ENCODE data around the gene ARHGAP10. TPM values are rescaled to one million over a fixed set of nuclear protein-coding genes. Genes with fewer than 3 reads are reported as not detected.

Gene ARHGAP10
- total and polyA plus RNA-seq, 2 donors (not counting 1 experiment from before 2014, with no cell fraction given), result 0.10 to 0.34 TPM

DNA sequence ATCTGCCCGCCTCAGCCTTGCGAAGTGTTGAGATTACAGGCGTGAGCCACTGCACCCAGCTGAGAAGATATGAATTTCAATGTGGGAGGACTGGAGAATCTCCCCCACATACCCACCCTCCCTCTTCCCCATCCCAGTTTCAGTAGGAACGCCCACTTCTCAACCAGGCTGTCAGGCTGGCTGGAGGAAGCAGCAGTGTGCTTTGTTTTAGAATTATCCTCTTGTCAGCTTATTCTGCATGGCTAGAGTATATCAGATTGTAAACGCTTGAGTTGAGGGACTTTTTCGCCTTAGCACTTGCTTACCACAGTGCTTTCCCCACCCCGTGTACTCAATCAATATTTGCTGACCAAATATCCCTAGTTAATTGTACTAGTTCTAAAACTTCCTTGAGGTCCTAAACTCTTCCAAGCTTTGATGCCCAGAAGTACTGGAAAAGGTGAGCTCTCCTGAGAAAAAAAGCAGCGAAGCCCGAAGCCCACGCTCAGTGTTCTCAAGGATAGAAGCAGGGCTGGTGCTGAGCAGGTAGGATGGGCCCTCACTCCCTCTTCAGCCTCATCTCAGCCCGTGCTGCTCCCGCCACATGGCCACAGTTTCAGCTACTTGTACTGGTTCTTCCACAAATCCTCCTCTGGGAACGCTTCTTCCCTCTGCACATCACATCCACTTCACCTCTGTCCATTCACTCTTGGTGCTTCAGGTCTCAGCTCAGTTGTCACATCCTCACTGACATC, 7.3 kb upstream of the ARHGAP10 start:
- CTCF ChIA-PET, result no interaction called here
- no peaks in the 10 kb centered on the region for H3K36me3 ChIP-seq (replicated peaks in 1 of 2; ENCODE audit: control extremely low read depth in 1 of 2, control insufficient read depth in 1 of 2, extremely low read depth in 1 of 2, insufficient read depth in 2 of 2, low read length in 1 of 2)
- no peak for DNase-seq
- Mint-ChIP-seq H3K4me1 (no peaks in the 10 kb centered on the region), H3K9me3 (ENCODE audit: insufficient read depth) (no peaks in the 10 kb centered on the region), H3K27me3 (peaks cover 14% of the 10 kb centered on the region), H3K4me3 (no peak overlapping the region), H3K27ac (no peak overlapping the region)
- no peak for TF ChIP-seq EZH2 (IDR thresholded peaks at IDR 0.05; ENCODE audit: borderline replicate concordance, insufficient read depth, low read depth, low read length, poor library complexity, severe bottlenecking)
- TF ChIP-seq, protein P1, sequence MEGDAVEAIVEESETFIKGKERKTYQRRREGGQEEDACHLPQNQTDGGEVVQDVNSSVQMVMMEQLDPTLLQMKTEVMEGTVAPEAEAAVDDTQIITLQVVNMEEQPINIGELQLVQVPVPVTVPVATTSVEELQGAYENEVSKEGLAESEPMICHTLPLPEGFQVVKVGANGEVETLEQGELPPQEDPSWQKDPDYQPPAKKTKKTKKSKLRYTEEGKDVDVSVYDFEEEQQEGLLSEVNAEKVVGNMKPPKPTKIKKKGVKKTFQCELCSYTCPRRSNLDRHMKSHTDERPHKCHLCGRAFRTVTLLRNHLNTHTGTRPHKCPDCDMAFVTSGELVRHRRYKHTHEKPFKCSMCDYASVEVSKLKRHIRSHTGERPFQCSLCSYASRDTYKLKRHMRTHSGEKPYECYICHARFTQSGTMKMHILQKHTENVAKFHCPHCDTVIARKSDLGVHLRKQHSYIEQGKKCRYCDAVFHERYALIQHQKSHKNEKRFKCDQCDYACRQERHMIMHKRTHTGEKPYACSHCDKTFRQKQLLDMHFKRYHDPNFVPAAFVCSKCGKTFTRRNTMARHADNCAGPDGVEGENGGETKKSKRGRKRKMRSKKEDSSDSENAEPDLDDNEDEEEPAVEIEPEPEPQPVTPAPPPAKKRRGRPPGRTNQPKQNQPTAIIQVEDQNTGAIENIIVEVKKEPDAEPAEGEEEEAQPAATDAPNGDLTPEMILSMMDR (IDR thresholded peaks at IDR 0.05), result no peak
- no peak overlapping the region for H3K27ac ChIP-seq (ENCODE audit: low read length in 2 of 2)
- intact Hi-C loops (cut with micrococcal nuclease), result no loop called here
- no peak overlapping the region for H3K4me3 ChIP-seq (ENCODE audit: control extremely low read depth in 1 of 5, extremely low read depth in 1 of 5, insufficient read depth in 1 of 5, low read depth in 2 of 5, low read length in 4 of 5)
- no peak overlapping the region for H2AFZ ChIP-seq (ENCODE audit: insufficient read depth, low read depth, low read length, poor library complexity, severe bottlenecking)
- H3K9me3 ChIP-seq (ENCODE audit: control extremely low read depth in 1 of 3, control insufficient read depth in 2 of 3, insufficient read depth in 1 of 3, low read length in 2 of 3), result no peaks in the 10 kb centered on the region
- POLR2A ChIA-PET, result interaction anchor here (0.5 kb wide), 1 partner anchor 58 kb away, joined by 5 read pairs; no protein-coding TSS in a partner anchor
- H3K79me2 ChIP-seq (ENCODE audit: control insufficient read depth, insufficient read depth, low read length), result no peaks in the 10 kb centered on the region
- no peak overlapping the region for H3K4me2 ChIP-seq (replicated peaks; ENCODE audit: low read depth, low read length, poor library complexity, severe bottlenecking)
- no peaks in the 10 kb centered on the region for H3K27me3 ChIP-seq (replicated peaks in 1 of 4; ENCODE audit: control extremely low read depth in 1 of 4, control insufficient read depth in 3 of 4, insufficient read depth in 4 of 4, low read length in 3 of 4)
- no peaks in the 10 kb centered on the region for H3K4me1 ChIP-seq (ENCODE audit: control insufficient read depth in 2 of 2, insufficient read depth in 2 of 2, low read length in 2 of 2)
- no peak overlapping the region for H3K9ac ChIP-seq (ENCODE audit: low read length)
- WGBS (ENCODE audit: insufficient coverage), result 79% methylated on average over 6 of the region's 13 CpGs
- H4K20me1 ChIP-seq (ENCODE audit: control insufficient read depth, insufficient read depth, low read length, poor library complexity, severe bottlenecking), result no peaks in the 10 kb centered on the region
- no peak for ATAC-seq (ENCODE audit: low read depth)

DNA sequence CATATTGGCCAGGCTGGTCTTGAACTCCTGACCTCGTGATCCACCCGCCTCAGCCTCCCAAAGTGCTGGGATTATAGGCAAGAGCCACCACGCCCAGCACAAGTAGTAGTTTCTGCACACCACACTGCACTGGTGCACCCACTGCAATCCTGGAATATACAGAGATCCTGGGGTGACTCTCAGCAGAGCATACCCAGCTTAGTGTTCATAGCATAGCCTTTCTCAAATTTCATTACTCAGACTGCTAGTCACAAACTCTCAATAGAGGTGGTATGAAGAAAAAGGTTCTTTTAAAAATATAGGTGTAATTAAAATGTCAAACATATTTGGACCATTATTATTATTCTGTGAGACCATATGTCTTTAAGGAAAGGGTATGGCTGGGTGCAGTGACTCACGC, 6.2 kb upstream of the ARHGAP10 start:
- no peak overlapping the region for H3K9ac ChIP-seq (ENCODE audit: low read length)
- ChIA-PET CTCF (no interaction called here), POLR2A (no interaction called here)
- Mint-ChIP-seq H3K4me3 (no peak overlapping the region), H3K4me1 (no peaks in the 10 kb centered on the region), H3K27ac (no peak overlapping the region), H3K9me3 (ENCODE audit: insufficient read depth) (no peaks in the 10 kb centered on the region), H3K27me3 (peaks cover 14% of the 10 kb centered on the region)
- H4K20me1 ChIP-seq (ENCODE audit: control insufficient read depth, insufficient read depth, low read length, poor library complexity, severe bottlenecking), result no peaks in the 10 kb centered on the region
- H3K9me3 ChIP-seq (ENCODE audit: control extremely low read depth in 1 of 3, control insufficient read depth in 2 of 3, insufficient read depth in 1 of 3, low read length in 2 of 3), result no peaks in the 10 kb centered on the region
- 92% methylated on average over 3 of the region's 4 CpGs for WGBS (ENCODE audit: insufficient coverage)
- no peaks in the 10 kb centered on the region for H3K4me1 ChIP-seq (ENCODE audit: control insufficient read depth in 2 of 2, insufficient read depth in 2 of 2, low read length in 2 of 2)
- no peak overlapping the region for H3K27ac ChIP-seq (ENCODE audit: low read length in 2 of 2)
- no peaks in the 10 kb centered on the region for H3K27me3 ChIP-seq (replicated peaks in 1 of 4; ENCODE audit: control extremely low read depth in 1 of 4, control insufficient read depth in 3 of 4, insufficient read depth in 4 of 4, low read length in 3 of 4)
- no peak overlapping the region for H2AFZ ChIP-seq (ENCODE audit: insufficient read depth, low read depth, low read length, poor library complexity, severe bottlenecking)
- no peak overlapping the region for H3K4me2 ChIP-seq (replicated peaks; ENCODE audit: low read depth, low read length, poor library complexity, severe bottlenecking)
- no peaks in the 10 kb centered on the region for H3K36me3 ChIP-seq (replicated peaks in 1 of 2; ENCODE audit: control extremely low read depth in 1 of 2, control insufficient read depth in 1 of 2, extremely low read depth in 1 of 2, insufficient read depth in 2 of 2, low read length in 1 of 2)
- TF ChIP-seq EZH2 (IDR thresholded peaks at IDR 0.05; ENCODE audit: borderline replicate concordance, insufficient read depth, low read depth, low read length, poor library complexity, severe bottlenecking), result no peak
- TF ChIP-seq, protein P1 (IDR thresholded peaks at IDR 0.05), result no peak
- H3K4me3 ChIP-seq (ENCODE audit: control extremely low read depth in 1 of 5, extremely low read depth in 1 of 5, insufficient read depth in 1 of 5, low read depth in 2 of 5, low read length in 4 of 5), result no peak overlapping the region
- intact Hi-C loops (cut with micrococcal nuclease), result no loop called here
- ATAC-seq (ENCODE audit: low read depth) (no peak), DNase-seq (no peak)
- H3K79me2 ChIP-seq (ENCODE audit: control insufficient read depth, insufficient read depth, low read length), result no peaks in the 10 kb centered on the region

Data from B cell (primary cell).